ENCODE data around the gene FXR2. TPM values are rescaled to one million over a fixed set of nuclear protein-coding genes. Genes with fewer than 3 reads are reported as not detected.

Gene FXR2
- total RNA-seq, 3 donors from 2014 or later: 22.8 to 33.9 (median 25.6) TPM

DNA sequence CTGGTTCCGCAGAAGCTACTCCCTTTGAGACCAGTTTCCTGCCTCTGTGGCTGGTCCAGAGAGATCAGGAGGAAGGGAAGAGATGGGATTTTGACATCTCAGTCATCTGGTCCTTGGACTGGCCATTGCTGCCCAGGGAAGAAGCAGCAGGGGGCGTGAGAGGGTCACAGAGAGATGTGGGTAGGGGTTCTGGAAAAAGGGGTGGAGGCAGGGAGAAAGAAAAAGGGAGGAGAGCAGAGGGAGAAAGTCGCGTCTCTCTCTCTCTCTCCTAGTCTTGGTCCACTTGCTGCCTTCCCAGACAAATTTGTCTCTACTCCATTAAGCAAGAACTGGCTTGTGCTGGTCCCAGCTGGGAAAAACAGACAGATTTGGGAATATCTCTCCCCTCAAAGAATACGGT lies 19.7 kb upstream of the FXR2 start:
- H3K27ac ChIP-seq: no peak overlapping the region
- H3K4me1 ChIP-seq: no peaks in the 10 kb centered on the region
- TF ChIP-seq POLR2A (IDR thresholded peaks at IDR 0.05) (no peak), CTCF (IDR thresholded peaks at IDR 0.05) (no peak), POLR2AphosphoS5 (IDR thresholded peaks at IDR 0.05) (no peak)

GRCh38 chr17:7633093-7633492 lies 18.4 kb upstream of the FXR2 start:
- Histone ChIP-seq H3K9me3 (no peaks in the 10 kb centered on the region), H3K27me3 (no peaks in the 10 kb centered on the region), H3K27ac (no peak overlapping the region), H3K36me3 (no peaks in the 10 kb centered on the region), H3K4me3 (no peak overlapping the region), H3K4me1 (no peaks in the 10 kb centered on the region)
- intact Hi-C loops (cut with DNase I; ENCODE audit: low total_unique reads): no loop called here
- no peak for DNase-seq (ENCODE audit: low spot score in 2 of 2)
- TF ChIP-seq POLR2AphosphoS5 (IDR thresholded peaks at IDR 0.05) (no peak), POLR2A (IDR thresholded peaks at IDR 0.05) (no peak), CTCF (IDR thresholded peaks at IDR 0.05) (no peak)

More for the DNA sequence above, 19.7 kb upstream of the FXR2 start:
- no peaks in the 10 kb centered on the region for H3K27me3 ChIP-seq
- no peak overlapping the region for H3K4me3 ChIP-seq
- no peaks in the 10 kb centered on the region for H3K36me3 ChIP-seq
- no peaks in the 10 kb centered on the region for H3K9me3 ChIP-seq
- intact Hi-C loops (cut with DNase I; ENCODE audit: low total_unique reads): no loop called here
- no peak for DNase-seq (ENCODE audit: low spot score in 2 of 2)

- intact Hi-C loops (cut with DNase I; ENCODE audit: low total_unique reads): no loop called here
- TF ChIP-seq CTCF (IDR thresholded peaks at IDR 0.05) (peak in 2 of 3 donors; percentile 34 to 38), POLR2AphosphoS5 (IDR thresholded peaks at IDR 0.05) (no peak), POLR2A (IDR thresholded peaks at IDR 0.05) (no peak)
These were observed 17.8 kb upstream of the FXR2 start for GRCh38 chr17:7632492-7632894.

DNA sequence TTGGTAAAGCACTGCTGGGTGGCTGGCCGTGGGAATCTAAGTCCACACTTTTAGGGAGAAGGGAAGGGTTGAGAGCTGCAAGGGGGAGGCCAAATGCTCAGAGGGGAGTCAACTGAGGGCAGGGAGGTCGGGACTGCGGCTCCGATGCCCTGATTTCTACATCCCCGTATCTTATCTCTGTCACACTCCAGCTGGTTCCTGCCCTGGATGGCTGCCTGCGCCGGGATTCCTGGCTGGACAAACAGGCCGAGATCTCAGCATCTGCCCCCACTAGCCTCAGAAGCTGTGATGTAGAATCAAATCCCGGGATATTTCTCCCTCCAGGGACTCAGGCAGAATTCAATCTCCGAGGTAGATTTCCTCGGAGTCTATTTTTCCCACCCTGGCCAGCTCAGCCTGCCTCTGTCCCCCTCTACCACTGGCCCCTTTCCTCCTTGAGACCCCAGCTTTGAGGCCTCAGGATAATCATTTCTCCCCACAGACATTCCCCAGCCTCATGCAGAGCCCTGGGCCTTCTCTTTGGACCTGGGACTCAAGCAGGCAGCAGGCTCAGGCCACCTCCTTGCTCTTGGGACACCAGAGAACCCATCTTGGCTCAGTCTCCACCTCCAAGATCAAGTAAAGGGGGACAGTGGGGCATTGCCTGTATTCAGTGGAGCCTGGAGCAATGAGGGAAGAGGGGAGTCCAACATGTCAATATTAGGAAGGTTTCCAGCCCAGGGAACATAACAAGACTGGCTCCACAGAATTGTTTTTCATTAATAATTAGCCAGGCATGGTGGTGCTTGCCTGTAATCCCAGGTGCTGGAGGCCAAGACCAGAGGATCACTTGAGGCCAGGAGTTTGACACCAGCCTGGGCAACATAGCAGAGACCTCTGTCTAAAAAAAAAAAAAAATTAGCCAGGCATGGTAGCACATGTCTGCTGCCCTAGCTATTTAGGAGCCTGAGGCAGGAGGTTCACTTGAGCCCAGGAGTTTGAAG lies 17.0 kb upstream of the FXR2 start:
- H3K27ac ChIP-seq: no peak overlapping the region
- no peak for DNase-seq (ENCODE audit: low spot score in 2 of 2)
- intact Hi-C loops (cut with DNase I; ENCODE audit: low total_unique reads): loop anchor here (1.0 kb wide), 1 partner anchor 12 kb away; no protein-coding TSS in a partner anchor
- H3K9me3 ChIP-seq: no peaks in the 10 kb centered on the region
- no peaks in the 10 kb centered on the region for H3K27me3 ChIP-seq
- no peaks in the 10 kb centered on the region for H3K36me3 ChIP-seq
- H3K4me3 ChIP-seq: no peak overlapping the region
- TF ChIP-seq POLR2AphosphoS5 (IDR thresholded peaks at IDR 0.05) (no peak), CTCF (IDR thresholded peaks at IDR 0.05) (no peak), POLR2A (IDR thresholded peaks at IDR 0.05) (no peak)
- H3K4me1 ChIP-seq: no peaks in the 10 kb centered on the region

More at GRCh38 chr17:7632492-7632894, 17.8 kb upstream of the FXR2 start:
- H3K9me3 ChIP-seq: no peaks in the 10 kb centered on the region
- H3K36me3 ChIP-seq: no peaks in the 10 kb centered on the region
- DNase-seq (ENCODE audit: low spot score in 2 of 2): no peak
- H3K27ac ChIP-seq: no peak overlapping the region
- no peak overlapping the region for H3K4me3 ChIP-seq
- H3K27me3 ChIP-seq: no peaks in the 10 kb centered on the region
- no peaks in the 10 kb centered on the region for H3K4me1 ChIP-seq

- TF ChIP-seq CTCF (IDR thresholded peaks at IDR 0.05): no peak
- TF ChIP-seq POLR2A (IDR thresholded peaks at IDR 0.05): no peak
- TF ChIP-seq POLR2AphosphoS5 (IDR thresholded peaks at IDR 0.05): no peak
- intact Hi-C loops (cut with DNase I; ENCODE audit: low total_unique reads): no loop called here
- Histone ChIP-seq H3K9me3 (no peaks in the 10 kb centered on the region), H3K36me3 (no peaks in the 10 kb centered on the region), H3K27me3 (no peaks in the 10 kb centered on the region), H3K27ac (no peak within 1 kb of the TSS), H3K4me1 (no peaks in the 10 kb centered on the region), H3K4me3 (no peak within 1 kb of the TSS)
- DNase-seq (ENCODE audit: low spot score in 2 of 2): no peak
These were observed 15.4 kb upstream of the FXR2 start, which contains the start of gene SHBG for GRCh38 chr17:7629939-7630571. SHBG (plus strand) TSS chr17:7630135; CDS start chr17:7630173, 38 bp downstream.
